GM21786 (cell line): ENCODE measurements around the gene SLC35F4.

Experiments used
- ATAC-seq: cut with Tn5 transposase; IDR thresholded peaks from one replicate; pipeline ENCODE4 v1.9.1; 2021; ENCODE audit not compliant: unreplicated experiment

SLC35F4 gene

DNA sequence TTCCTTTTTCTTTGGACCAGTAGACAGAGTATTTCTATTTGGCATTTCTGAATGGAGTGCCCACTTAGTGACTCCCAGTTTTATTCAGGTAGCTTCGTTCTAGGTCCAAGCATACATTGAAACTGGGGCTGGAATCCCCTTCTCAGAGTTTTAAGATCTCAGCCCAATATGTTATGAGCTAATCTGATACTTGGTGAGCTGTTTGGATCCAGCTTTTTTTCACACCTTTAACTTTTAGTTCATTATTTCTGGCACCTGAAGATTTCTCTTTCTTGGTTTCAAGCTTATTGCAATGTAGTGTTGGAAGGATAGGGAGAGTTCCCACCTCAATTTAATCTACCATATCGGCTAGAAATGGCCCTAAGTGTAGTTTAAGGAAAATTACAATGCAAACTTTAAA is 318.8 kb downstream of the SLC35F4 start:
- ATAC-seq = no peak

DNA sequence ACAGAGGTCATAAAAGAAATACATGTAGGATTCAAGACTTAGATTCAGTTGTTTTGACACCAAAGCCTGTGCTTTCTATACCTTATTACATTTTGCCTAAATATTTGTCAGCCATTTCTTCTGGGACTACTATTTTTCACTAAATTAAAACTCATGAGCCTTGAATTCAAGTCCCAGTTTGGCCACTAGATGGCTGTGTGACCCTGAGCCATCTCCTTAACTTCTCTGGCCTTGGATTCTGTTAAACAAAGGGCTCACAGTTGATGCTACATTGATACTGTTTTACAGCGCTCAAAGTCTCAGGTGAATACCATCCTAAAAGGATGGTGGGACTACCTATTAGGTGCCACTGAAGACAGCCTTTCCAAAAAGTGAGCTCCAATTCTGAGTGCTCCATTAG is 332.7 kb downstream of the SLC35F4 start:
- no peak for ATAC-seq

DNA sequence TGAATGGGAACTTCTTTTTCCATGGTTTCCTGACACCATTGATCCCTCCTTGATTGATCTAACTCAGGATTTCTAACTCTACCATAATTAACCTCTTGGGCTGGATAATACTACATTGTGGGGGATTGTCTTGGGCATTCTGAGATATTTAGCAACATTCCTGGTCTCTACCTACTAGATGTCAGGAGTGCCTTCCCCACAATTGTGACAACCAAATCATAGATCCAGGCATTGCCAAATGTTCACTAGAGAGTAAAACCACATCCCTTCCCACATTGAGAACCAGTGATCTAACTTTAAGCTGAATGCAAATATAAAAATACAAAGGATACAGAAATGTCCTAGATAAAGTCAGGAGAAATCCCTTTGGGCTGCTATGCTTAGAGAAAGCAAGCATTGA is 335.3 kb downstream of the SLC35F4 start:
- ATAC-seq = no peak

DNA sequence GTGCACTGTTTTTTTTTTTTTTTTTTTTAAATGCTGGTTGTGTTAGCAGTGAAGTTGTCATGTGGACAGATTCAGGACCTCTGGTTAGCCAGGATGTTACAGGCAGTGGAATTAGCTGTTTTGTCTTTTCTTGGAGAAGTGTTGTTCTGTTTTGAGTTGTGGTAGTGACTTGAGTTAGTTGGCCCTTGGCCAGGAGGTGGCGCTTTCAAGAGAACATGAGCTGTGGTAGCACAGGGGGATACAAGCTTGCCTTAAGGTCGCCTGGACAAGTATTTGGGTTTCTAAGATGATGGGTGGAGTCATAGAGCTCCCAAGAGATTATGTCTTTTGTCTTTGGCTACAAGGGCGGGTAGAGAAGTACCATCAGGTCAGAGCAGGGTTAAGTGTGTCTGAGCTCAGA is 338.9 kb downstream of the SLC35F4 start:
- ATAC-seq = no peak

DNA sequence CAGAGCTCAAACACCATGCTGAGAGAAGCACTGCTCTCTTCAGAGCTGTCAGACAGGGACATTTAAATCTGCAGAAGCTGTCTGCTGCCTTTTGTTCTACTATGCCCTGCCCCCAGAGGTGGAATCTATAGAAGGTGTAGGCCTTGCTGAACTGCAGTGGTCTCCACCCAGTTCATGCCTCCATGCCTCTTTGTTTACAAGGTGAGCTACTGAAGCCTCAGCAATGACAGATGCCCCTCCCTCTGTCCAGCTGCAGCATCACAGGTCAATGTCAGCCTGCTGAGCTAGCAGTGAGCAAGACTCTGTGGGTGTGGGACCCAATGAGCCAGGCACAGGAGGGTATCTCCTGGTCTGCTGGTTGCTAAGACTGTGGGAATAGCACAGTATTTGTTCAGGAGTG is 346.8 kb downstream of the SLC35F4 start:
- ATAC-seq = no peak
